Measurements from ENCODE around the gene GAPDH. TPM values are rescaled to one million over a fixed set of nuclear protein-coding genes. Genes with fewer than 3 reads are reported as not detected.
"Not testable (repeated sequence)": the region's sequence is repeated elsewhere in the genome, so short reads cannot be mapped to it uniquely, and the experiment has no call there.

The GAPDH gene
- total RNA-seq, 1 experiment from 2014 or later = 4,097 TPM

- Mint-ChIP-seq H3K4me3 (ENCODE audit: unreplicated experiment) (peak overlapping the region; percentile 95), H3K27me3 (ENCODE audit: insufficient read depth, unreplicated experiment) (no peaks in the 10 kb centered on the region), H3K9me3 (ENCODE audit: unreplicated experiment) (no peaks in the 10 kb centered on the region), H3K4me1 (ENCODE audit: insufficient read depth, unreplicated experiment) (peaks cover 21% of the 10 kb centered on the region), H3K36me3 (ENCODE audit: insufficient read depth, unreplicated experiment) (peaks cover 26% of the 10 kb centered on the region), H3K27ac (ENCODE audit: low read depth, unreplicated experiment) (no peak overlapping the region)
- peak; percentile 54 for DNase-seq (ENCODE audit: unreplicated experiment)
- CTCF ChIA-PET = interaction anchor here (0.6 to 2.6 kb wide), 12 partner anchors 19 to 341 kb away, joined by 3 to 9 read pairs (median 3); no protein-coding TSS in a partner anchor
- BruUV-seq (replicated peaks) = no TSS peak
- POLR2A ChIA-PET = interaction anchor here (0.6 to 1.7 kb wide), 10 partner anchors 11 to 111 kb away, joined by 3 to 9 read pairs (median 6); partner anchors contain the start of genes GAPDH, LTBR and VAMP1
- no peak for TF ChIP-seq CTCF (IDR thresholded peaks at IDR 0.05; ENCODE audit: unreplicated experiment)
- intact Hi-C loops (cut with micrococcal nuclease) = no loop called here
Measured at GRCh38 chr12:6494968-6495367, 39.3 kb upstream of the GAPDH start.

- BruUV-seq (replicated peaks); intact Hi-C loops (cut with micrococcal nuclease); H3K27me3 Mint-ChIP-seq (ENCODE audit: insufficient read depth, unreplicated experiment); DNase-seq (ENCODE audit: unreplicated experiment); H3K4me3 Mint-ChIP-seq (ENCODE audit: unreplicated experiment); H3K27ac Mint-ChIP-seq (ENCODE audit: low read depth, unreplicated experiment); H3K9me3 Mint-ChIP-seq (ENCODE audit: unreplicated experiment): not testable (repeated sequence)
- peaks cover 17% of the 10 kb centered on the region for H3K36me3 Mint-ChIP-seq (ENCODE audit: insufficient read depth, unreplicated experiment)
- POLR2A ChIA-PET = interaction anchor here (0.6 to 1.5 kb wide), 3 partner anchors 9 to 27 kb away, joined by 4 to 5 read pairs (median 5); no protein-coding TSS in a partner anchor
- CTCF ChIA-PET = interaction anchor here (0.6 to 2.6 kb wide), 4 partner anchors 31 to 139 kb away, joined by 3 to 9 read pairs (median 6); no protein-coding TSS in a partner anchor
- H3K4me1 Mint-ChIP-seq (ENCODE audit: insufficient read depth, unreplicated experiment) = peaks cover 17% of the 10 kb centered on the region
Measured at GRCh38 chr12:6497291-6497690, 37.0 kb upstream of the GAPDH start.

GRCh38 chr12:6500466-6500865, 33.9 kb upstream of the GAPDH start:
- Mint-ChIP-seq H3K27ac (ENCODE audit: low read depth, unreplicated experiment) (no peak overlapping the region), H3K4me3 (ENCODE audit: unreplicated experiment) (no peak overlapping the region), H3K27me3 (ENCODE audit: insufficient read depth, unreplicated experiment) (no peaks in the 10 kb centered on the region), H3K9me3 (ENCODE audit: unreplicated experiment) (no peaks in the 10 kb centered on the region), H3K4me1 (ENCODE audit: insufficient read depth, unreplicated experiment) (peaks cover 3% of the 10 kb centered on the region), H3K36me3 (ENCODE audit: insufficient read depth, unreplicated experiment) (peaks cover 14% of the 10 kb centered on the region)
- intact Hi-C loops (cut with micrococcal nuclease) = no loop called here
- no peak for TF ChIP-seq CTCF (IDR thresholded peaks at IDR 0.05; ENCODE audit: unreplicated experiment)
- ChIA-PET CTCF (interaction anchor here (0.6 to 1.8 kb wide), 6 partner anchors 14 to 724 kb away, joined by 3 to 5 read pairs (median 3); no protein-coding TSS in a partner anchor), POLR2A (interaction anchor here (2.5 kb wide), 1 partner anchor 34 kb away, joined by 15 read pairs; the partner anchor contains the start of gene GAPDH)
- no peak for DNase-seq (ENCODE audit: unreplicated experiment)
- no TSS peak for BruUV-seq (replicated peaks)

- Mint-ChIP-seq H3K9me3 (ENCODE audit: unreplicated experiment) (no peaks in the 10 kb centered on the region), H3K27ac (ENCODE audit: low read depth, unreplicated experiment) (peak overlapping the region; percentile 95), H3K36me3 (ENCODE audit: insufficient read depth, unreplicated experiment) (peaks cover 36% of the 10 kb centered on the region), H3K4me3 (ENCODE audit: unreplicated experiment) (peak overlapping the region; percentile 43), H3K4me1 (ENCODE audit: insufficient read depth, unreplicated experiment) (peaks cover 8% of the 10 kb centered on the region), H3K27me3 (ENCODE audit: insufficient read depth, unreplicated experiment) (no peaks in the 10 kb centered on the region)
- CTCF ChIA-PET = interaction anchor here (2.2 to 2.7 kb wide), 2 partner anchors 29 to 31 kb away, joined by 12 to 20 read pairs; no protein-coding TSS in a partner anchor
- no TSS peak for BruUV-seq (replicated peaks)
- intact Hi-C loops (cut with micrococcal nuclease) = no loop called here
- no peak for TF ChIP-seq CTCF (IDR thresholded peaks at IDR 0.05; ENCODE audit: unreplicated experiment)
- POLR2A ChIA-PET = interaction anchor here (0.6 to 2.9 kb wide), 12 partner anchors 10 to 294 kb away, joined by 3 to 11 read pairs (median 5); partner anchors contain the start of genes GAPDH, MRPL51 and TAPBPL
- peak; percentile 6 for DNase-seq (ENCODE audit: unreplicated experiment)
Measured at GRCh38 chr12:6507102-6507998, 27.0 kb upstream of the GAPDH start.
